ENCODE measurements around the gene KCNQ1OT1. TPM values are rescaled to one million over a fixed set of nuclear protein-coding genes. Genes with fewer than 3 reads are reported as not detected.

KCNQ1OT1 gene
- total and polyA plus RNA-seq, 2 donors, result 0.09 to 0.42 TPM

Other genes starting within 250 kb of the KCNQ1OT1 start
- 13.1 TPM for gene CDKN1C, start 185.8 kb upstream of the KCNQ1OT1 start, total RNA-seq
- 23.8 TPM for gene CDKN1C, start 185.8 kb upstream of the KCNQ1OT1 start, polyA plus RNA-seq
- 0.14 TPM for gene PHLDA2, start 229.4 kb upstream of the KCNQ1OT1 start, total RNA-seq
- 2.8 TPM for gene PHLDA2, start 229.4 kb upstream of the KCNQ1OT1 start, polyA plus RNA-seq

Measured in thymus (tissue), 2 donors.